Heart right ventricle (tissue), 16 donors: ENCODE measurements around the gene CRHBP. TPM values are rescaled to one million over a fixed set of nuclear protein-coding genes. Genes with fewer than 3 reads are reported as not detected.

Experiments used
- ATAC-seq, 8 donors: fragments of 200-7000 bp; cut with Tn5 transposase; one replicate each; pipeline ENCODE4 v1.9.1; 2020; ENCODE audit warnings: mild to moderate bottlenecking in 8 of 8, moderate library complexity in 8 of 8, moderate number of reproducible peaks in 1 of 8
- DNase-seq, 2 donors: peaks; one replicate each; pipeline ENCODE4 v3.0.0-alpha.2; 2020
- H3K27ac ChIP-seq, 10 donors: fragments of 200-600 bp; sonication (generic) in 2 of 10; one replicate each; pipeline versions ENCODE4 v1.5.0 to v1.8.0; 2020 to 2022; ENCODE audit warnings: mild to moderate bottlenecking in 3 of 10
- H3K27me3 ChIP-seq, 7 donors: fragments of 200-600 bp; one replicate each; pipeline ENCODE4 v1.8.0; 2021 to 2022; ENCODE audit warnings: mild to moderate bottlenecking in 2 of 7
- H3K36me3 ChIP-seq, 9 donors: fragments of 200-600 bp; sonication (generic) in 1 of 9; one replicate each; pipeline versions ENCODE4 v1.5.0 to v1.8.0; 2020 to 2022; ENCODE audit warnings: mild to moderate bottlenecking in 2 of 9
- H3K4me1 ChIP-seq, 9 donors: fragments of 200-600 bp; sonication (generic) in 1 of 9; one replicate each; pipeline versions ENCODE4 v1.5.0 to v1.8.0; 2020 to 2022; ENCODE audit warnings: mild to moderate bottlenecking in 4 of 9
- H3K4me3 ChIP-seq, 10 donors: fragments of 200-600 bp; sonication (generic) in 2 of 10; one replicate each; pipeline versions ENCODE4 v1.5.0 to v1.8.0; 2020 to 2022; ENCODE audit warnings: mild to moderate bottlenecking in 7 of 10, moderate library complexity in 2 of 10
- H3K9me3 ChIP-seq, 11 donors: fragments of 200-600 bp in 10 of 11; sonication (generic) in 2 of 11; one replicate each; pipeline versions ENCODE4 v1.5.0 to v1.8.0; 2013 to 2022; ENCODE audit warnings: mild to moderate bottlenecking in 2 of 11, control low read depth in 1 of 11, moderate library complexity in 1 of 11
- WGBS, 2 donors: extraction: QIAGEN DNeasy Blood & Tissue Kit; methylation state at CpG; one replicate each; pipeline ENCODE4 v1.1.7; 2013; ENCODE audit warnings: inconsistent platforms in 1 of 2; 5-methylcytosine and 5-hydroxymethylcytosine counted together
- intact Hi-C, 10 donors: fragments of 100-400 bp; cut with DNase I; formaldehyde crosslinking; loops; one replicate each; pipeline versions ENCODE4 v1.11.1 to v1.14.2; 2022
- polyA plus RNA-seq, 2 donors: library from polyadenylated mRNA; stranded (reverse); fragments of 200-250 nt; gene quantifications; one replicate each; pipeline ENCODE4 v1.2.3, GENCODE V29; 2013
- total RNA-seq, 10 donors: library from RNA; stranded (reverse); fragmentation: NEBNext Ultra II Directional in 3 of 10; extraction: Animal tissue kit (Norgen Biotek cat#: 25700) in 3 of 10; gene quantifications; one replicate each; pipeline versions ENCODE4 v1.2.1 to v1.2.4, GENCODE V29; 2021 to 2023
- TF ChIP-seq, protein P1 (sequence below), 9 donors: fragments of 200-600 bp; sonication (generic) in 2 of 9; IDR thresholded peaks; one replicate each; pipeline versions ENCODE4 v1.5.0 to v1.8.0; 2021 to 2022; ENCODE audit warnings: antibody characterized with exemption in 9 of 9, mild to moderate bottlenecking in 5 of 9, moderate library complexity in 1 of 9
- donor health status: Arrhythmogenic right ventricular cardiomyopathy.
- donor health status: ischemic (EF 13 %, LVEDD 7.1; RV severe dilation, severe dysfunction).
- donor health status: healthy with polysubstance abuse.
- donor health status: DM: no; HTN: yes; CAD: no.
- donor health status: DM: no; HTN: no; CAD: no.
- donor health status: ischemic (EF 25% LVEDD 6.9; RV normal size, moderate dysfunction).
- donor health status: ischemic (EF 25% LVEDD 5.7; RV mildly dilated, moderate dysfunction).
- donor health status: healthy.
- donor health status: DM: yes; HTN: yes; CAD: no.
- donor health status: Ischemic cardiomyopathy.
- donor health status: ischemic (EF 35%, LVEDD 5.7; RV mildly dilated, moderate dysfunction).
- donor health status: nonischemic (EF 11% LVEDD 7.7; RV severe dilation, severe dysfunction).
- donor health status: DM: yes; HTN: yes; CAD: no.
- donor health status: PGD.
- donor health status: ischemic (EF 29% LVEDD 5.4; RV normal size, mild dysfunction).
- donor health status: nonischemic (EF 23%, LVEDD 6.1; RV moderate dilation, normal function).

The CRHBP gene
- total and polyA plus RNA-seq, 12 donors = 0.38 to 4.9 (median 1.9) TPM; not detected in 1

DNA sequence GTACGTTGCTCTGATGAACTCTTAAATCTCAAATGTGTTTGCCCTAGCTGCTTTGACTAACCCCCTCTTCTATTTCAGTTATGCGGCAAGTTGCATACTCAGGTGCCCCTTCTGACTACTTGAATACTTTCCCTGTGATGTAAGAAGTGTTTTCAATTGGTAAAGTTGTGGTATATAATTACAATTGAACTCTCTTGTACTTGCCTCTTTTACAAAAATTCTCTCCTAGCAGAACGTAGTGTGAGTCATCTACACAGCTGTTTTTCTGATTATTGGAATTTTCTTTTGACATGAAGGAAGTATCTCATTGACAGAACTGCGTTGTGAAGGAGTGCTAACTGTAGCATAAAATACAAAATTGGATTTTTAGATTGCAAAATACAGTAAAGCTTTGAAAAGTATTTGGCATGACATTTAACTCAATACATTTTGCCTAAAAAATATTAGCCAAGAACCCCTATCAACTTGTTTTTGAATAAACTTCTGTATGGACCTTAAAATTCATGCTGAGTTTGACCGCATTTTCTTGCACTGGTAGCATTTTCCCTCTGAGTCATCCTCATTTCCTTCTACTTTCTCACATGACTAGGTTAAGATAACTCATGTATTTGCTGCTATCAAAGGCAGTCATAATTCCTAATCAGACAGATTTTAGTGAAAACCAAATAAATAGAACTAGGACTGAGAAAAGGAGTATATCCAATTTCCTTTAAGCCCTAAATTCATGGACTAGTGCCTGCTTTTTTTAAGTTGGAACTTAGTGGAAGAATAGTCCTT lies 6.3 kb downstream of the CRHBP start:
- H3K4me1 ChIP-seq = peaks cover 0 to 29% (median 5%) of the 10 kb centered on the region in 9 donors
- no peaks in the 10 kb centered on the region for H3K9me3 ChIP-seq
- H3K27me3 ChIP-seq = peaks cover 0 to 25% (median 20%) of the 10 kb centered on the region in 7 donors
- peaks cover 0 to 8% (median 0%) of the 10 kb centered on the region in 9 donors for H3K36me3 ChIP-seq
- 48 to 59% methylated on average over 5 of the region's 5 CpGs for WGBS, 2 donors
- H3K27ac ChIP-seq = peak overlapping the region in 4 of 10 donors; percentile 6 to 79 (median 33)
- TF ChIP-seq, protein P1, sequence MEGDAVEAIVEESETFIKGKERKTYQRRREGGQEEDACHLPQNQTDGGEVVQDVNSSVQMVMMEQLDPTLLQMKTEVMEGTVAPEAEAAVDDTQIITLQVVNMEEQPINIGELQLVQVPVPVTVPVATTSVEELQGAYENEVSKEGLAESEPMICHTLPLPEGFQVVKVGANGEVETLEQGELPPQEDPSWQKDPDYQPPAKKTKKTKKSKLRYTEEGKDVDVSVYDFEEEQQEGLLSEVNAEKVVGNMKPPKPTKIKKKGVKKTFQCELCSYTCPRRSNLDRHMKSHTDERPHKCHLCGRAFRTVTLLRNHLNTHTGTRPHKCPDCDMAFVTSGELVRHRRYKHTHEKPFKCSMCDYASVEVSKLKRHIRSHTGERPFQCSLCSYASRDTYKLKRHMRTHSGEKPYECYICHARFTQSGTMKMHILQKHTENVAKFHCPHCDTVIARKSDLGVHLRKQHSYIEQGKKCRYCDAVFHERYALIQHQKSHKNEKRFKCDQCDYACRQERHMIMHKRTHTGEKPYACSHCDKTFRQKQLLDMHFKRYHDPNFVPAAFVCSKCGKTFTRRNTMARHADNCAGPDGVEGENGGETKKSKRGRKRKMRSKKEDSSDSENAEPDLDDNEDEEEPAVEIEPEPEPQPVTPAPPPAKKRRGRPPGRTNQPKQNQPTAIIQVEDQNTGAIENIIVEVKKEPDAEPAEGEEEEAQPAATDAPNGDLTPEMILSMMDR (IDR thresholded peaks at IDR 0.05) = no peak
- DNase-seq = no peak
- H3K4me3 ChIP-seq = no peak overlapping the region
- intact Hi-C loops = no loop called here
- peak in 3 of 8 donors; percentile 54 to 70 (median 63) for ATAC-seq

DNA sequence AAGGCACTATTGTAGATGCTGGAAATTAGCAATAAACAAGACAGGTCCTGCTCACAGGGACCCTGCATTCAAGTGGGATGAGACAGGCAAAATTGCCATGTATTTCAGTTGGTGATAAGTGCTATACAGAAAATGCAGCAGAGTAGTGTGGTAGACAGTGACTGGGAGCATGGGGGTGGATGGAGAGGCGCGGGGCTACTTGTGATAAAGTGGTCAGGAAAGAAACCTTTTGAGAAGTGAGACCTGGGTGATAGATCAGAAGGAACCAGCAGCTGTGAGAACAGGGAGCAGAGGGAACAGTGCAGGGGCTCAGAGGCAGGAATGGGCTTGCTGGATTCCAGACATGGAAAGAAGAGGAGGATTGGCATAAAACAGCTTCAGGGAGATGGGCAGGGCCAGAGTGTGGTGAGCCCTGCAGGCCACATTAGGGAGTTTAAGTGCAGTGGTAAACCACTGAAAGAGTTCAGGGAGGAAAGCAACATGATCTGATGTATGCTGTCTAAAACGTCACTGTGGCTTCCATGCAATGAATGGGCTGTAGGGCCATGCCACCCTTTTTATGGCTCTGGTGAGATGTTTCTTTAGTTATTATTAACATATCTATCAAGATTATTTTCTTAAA lies 7.3 kb downstream of the CRHBP start:
- Histone ChIP-seq H3K4me3 (no peak overlapping the region), H3K9me3 (no peaks in the 10 kb centered on the region), H3K36me3 (peaks cover 0 to 12% (median 0%) of the 10 kb centered on the region in 9 donors), H3K4me1 (peaks cover 0 to 23% (median 0%) of the 10 kb centered on the region in 9 donors), H3K27me3 (peaks cover 0 to 16% (median 11%) of the 10 kb centered on the region in 7 donors), H3K27ac (peak overlapping the region in 3 of 10 donors; percentile 2 to 79 (median 35))
- 67 to 79% methylated on average over 3 of the region's 3 CpGs for WGBS, 2 donors
- DNase-seq (no peak), ATAC-seq (no peak)
- intact Hi-C loops = no loop called here
- TF ChIP-seq, protein P1 (IDR thresholded peaks at IDR 0.05) = no peak

DNA sequence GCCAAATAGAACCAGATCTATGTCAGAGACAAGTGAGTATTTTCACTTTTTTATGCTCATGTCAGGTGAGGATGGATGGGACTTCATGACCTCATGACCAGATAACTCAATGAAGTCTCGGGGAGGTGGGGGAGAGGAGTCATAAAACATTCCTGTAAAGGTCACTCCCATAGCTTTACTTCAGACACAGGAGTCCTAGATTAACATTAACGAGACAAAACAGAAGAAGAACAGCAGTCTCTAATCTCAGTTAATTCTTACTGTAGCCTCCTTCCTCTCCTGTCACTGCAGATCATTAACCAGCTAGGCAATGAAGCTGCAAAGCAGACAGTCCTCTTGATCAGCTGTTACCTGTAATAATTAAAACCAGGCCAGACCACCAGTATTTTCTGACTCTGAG lies 11.2 kb downstream of the CRHBP start:
- no peak for ATAC-seq

DNA sequence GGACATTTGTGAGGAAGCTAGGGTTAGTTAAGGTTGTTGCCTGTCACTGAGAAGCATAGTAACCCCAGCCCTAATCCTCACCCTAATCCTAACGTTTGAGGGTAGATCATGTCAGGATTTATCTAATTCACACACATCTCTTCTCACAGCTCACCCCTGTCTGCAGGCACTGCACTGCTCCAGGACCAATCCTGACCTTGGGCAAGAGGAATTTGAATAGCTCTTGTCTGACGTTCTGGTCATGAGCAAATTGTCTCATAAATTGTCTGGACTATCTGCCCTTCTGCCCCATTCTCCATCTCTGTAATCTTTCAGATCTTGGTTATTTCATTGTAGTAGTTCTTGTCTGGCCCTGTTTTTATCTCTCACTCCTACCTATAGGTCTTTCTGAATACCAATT lies 18.7 kb downstream of the CRHBP start:
- Histone ChIP-seq H3K27ac (no peak overlapping the region), H3K4me1 (no peaks in the 10 kb centered on the region), H3K27me3 (no peaks in the 10 kb centered on the region), H3K36me3 (no peaks in the 10 kb centered on the region), H3K4me3 (no peak overlapping the region), H3K9me3 (no peaks in the 10 kb centered on the region)
- WGBS, 2 donors = 28 to 34% methylated on average over 2 of the region's 2 CpGs
- ATAC-seq (no peak), DNase-seq (no peak)
- TF ChIP-seq, protein P1 (IDR thresholded peaks at IDR 0.05) = no peak
- intact Hi-C loops = no loop called here

More for the DNA sequence above, 11.2 kb downstream of the CRHBP start:
- TF ChIP-seq, protein P1 (IDR thresholded peaks at IDR 0.05) = no peak
- no peak overlapping the region for H3K27ac ChIP-seq
- peaks cover 0 to 12% (median 0%) of the 10 kb centered on the region in 9 donors for H3K36me3 ChIP-seq
- peaks cover 0 to 15% (median 0%) of the 10 kb centered on the region in 9 donors for H3K4me1 ChIP-seq
- DNase-seq = no peak
- H3K27me3 ChIP-seq = peaks cover 0 to 3% (median 0%) of the 10 kb centered on the region in 7 donors
- H3K4me3 ChIP-seq = no peak overlapping the region
- intact Hi-C loops = no loop called here
- H3K9me3 ChIP-seq = no peaks in the 10 kb centered on the region
- 63 to 64% methylated on average over 2 of the region's 2 CpGs for WGBS, 2 donors
